Spleen (tissue), 7 donors: Measurements from ENCODE around the gene STIL.

Experiments used
- POLR2A ChIP-seq, 3 donors: fragments of 450-650 bp; IDR thresholded peaks; one replicate each; pipeline ENCODE4 v1.5.1; 2017; ENCODE audit warnings: antibody characterized with exemption in 3 of 3, mild to moderate bottlenecking in 1 of 3
- POLR2AphosphoS5 ChIP-seq, 3 donors: sonication (generic); formaldehyde crosslinking; IDR thresholded peaks; one replicate each; pipeline ENCODE4 v1.5.1; 2017; ENCODE audit warnings: antibody characterized with exemption in 3 of 3
- TF ChIP-seq, protein P1 (sequence below), 11 experiments: fragments of 200-600 bp in 7 of 11; fragments of 450-650 bp in 4 of 11; sonication (generic) in 4 of 11; IDR thresholded peaks in 8 of 11; conservative IDR thresholded peaks in 3 of 11; 1 replicate in 7 of 11; 2 replicates in 4 of 11; pipeline versions ENCODE4 v1.4.0 to v1.8.0; 2016 to 2021; ENCODE audit warnings: antibody characterized with exemption in 11 of 11, inconsistent platforms in 4 of 11, mild to moderate bottlenecking in 1 of 11
- donor health status: DM: no; HTN: no; CAD: no; lungs with moderate emphysema.
- donor health status: DM: no; HTN: no; CAD: no.
- donor health status: DM: no; HTN: no; CAD: no.

DNA sequence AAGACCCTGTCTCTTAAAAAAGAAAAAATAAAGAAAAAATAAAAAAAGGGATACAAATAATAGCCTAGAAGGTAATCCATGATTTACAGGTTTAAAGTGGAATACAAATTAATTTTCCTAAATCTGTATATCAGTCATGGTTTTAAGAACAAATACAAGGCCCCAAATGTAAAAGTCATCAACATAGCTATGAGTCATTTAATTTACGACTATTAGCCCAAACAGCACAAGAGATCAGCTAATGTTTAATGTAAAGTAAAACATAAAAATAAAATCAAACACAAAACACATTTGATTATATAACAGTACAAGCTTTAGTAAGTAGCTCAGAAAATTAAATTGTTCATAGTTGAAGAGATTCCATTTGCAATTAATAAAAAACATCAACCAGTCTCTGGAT, 61.6 kb downstream of the STIL start:
- TF ChIP-seq, protein P1, sequence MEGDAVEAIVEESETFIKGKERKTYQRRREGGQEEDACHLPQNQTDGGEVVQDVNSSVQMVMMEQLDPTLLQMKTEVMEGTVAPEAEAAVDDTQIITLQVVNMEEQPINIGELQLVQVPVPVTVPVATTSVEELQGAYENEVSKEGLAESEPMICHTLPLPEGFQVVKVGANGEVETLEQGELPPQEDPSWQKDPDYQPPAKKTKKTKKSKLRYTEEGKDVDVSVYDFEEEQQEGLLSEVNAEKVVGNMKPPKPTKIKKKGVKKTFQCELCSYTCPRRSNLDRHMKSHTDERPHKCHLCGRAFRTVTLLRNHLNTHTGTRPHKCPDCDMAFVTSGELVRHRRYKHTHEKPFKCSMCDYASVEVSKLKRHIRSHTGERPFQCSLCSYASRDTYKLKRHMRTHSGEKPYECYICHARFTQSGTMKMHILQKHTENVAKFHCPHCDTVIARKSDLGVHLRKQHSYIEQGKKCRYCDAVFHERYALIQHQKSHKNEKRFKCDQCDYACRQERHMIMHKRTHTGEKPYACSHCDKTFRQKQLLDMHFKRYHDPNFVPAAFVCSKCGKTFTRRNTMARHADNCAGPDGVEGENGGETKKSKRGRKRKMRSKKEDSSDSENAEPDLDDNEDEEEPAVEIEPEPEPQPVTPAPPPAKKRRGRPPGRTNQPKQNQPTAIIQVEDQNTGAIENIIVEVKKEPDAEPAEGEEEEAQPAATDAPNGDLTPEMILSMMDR (IDR thresholded peaks at IDR 0.05 in 8 of 11, conservative IDR thresholded peaks at IDR 0.05 in 3 of 11): no peak
- TF ChIP-seq POLR2A (IDR thresholded peaks at IDR 0.05) (no peak), POLR2AphosphoS5 (IDR thresholded peaks at IDR 0.05) (no peak)
